GM23248 (cell line): ENCODE measurements around the gene INPP4A. TPM values are rescaled to one million over a fixed set of nuclear protein-coding genes. Genes with fewer than 3 reads are reported as not detected.

ENCODE experiments used
- DNase-seq: peaks from one replicate; pipeline ENCODE4 v3.0.0-alpha.2; 2015
- H2AFZ ChIP-seq: fragments of 200-600 bp; sonication (generic); 2 replicates; pipeline ENCODE4 v1.6.1; 2016; ENCODE audit warnings: antibody characterized with exemption
- H3F3A ChIP-seq: fragments of 200-600 bp; sonication (generic); 2 replicates; pipeline ENCODE4 v1.6.1; 2016; ENCODE audit warnings: mild to moderate bottlenecking, antibody characterized with exemption, mixed run types; ENCODE audit not compliant: insufficient read depth
- H3K27ac ChIP-seq: fragments of 200-600 bp; sonication (generic); 2 replicates; pipeline ENCODE4 v1.5.1; 2016; ENCODE audit warnings: mild to moderate bottlenecking
- H3K27me3 ChIP-seq: fragments of 200-600 bp; sonication (generic); replicated peaks from 2 replicates; pipeline ENCODE4 v1.6.1; 2016; ENCODE audit warnings: mild to moderate bottlenecking; ENCODE audit not compliant: insufficient read depth
- H3K36me3 ChIP-seq: fragments of 200-600 bp; sonication (generic); 2 replicates; pipeline ENCODE4 v1.6.1; 2016; ENCODE audit warnings: low read depth, mild to moderate bottlenecking
- H3K4me1 ChIP-seq: fragments of 200-600 bp; sonication (generic); 2 replicates; pipeline ENCODE4 v1.6.1; 2016; ENCODE audit warnings: mild to moderate bottlenecking; ENCODE audit not compliant: insufficient read depth
- H3K4me2 ChIP-seq: fragments of 200-600 bp; sonication (generic); one replicate; pipeline ENCODE4 v1.6.1; 2016; ENCODE audit warnings: mild to moderate bottlenecking; ENCODE audit not compliant: unreplicated experiment
- H3K4me3 ChIP-seq: fragments of 200-600 bp; sonication (generic); 2 replicates; pipeline ENCODE4 v1.5.1; 2016; ENCODE audit warnings: mild to moderate bottlenecking
- H3K79me2 ChIP-seq: fragments of 200-600 bp; sonication (generic); 2 replicates; pipeline ENCODE4 v1.6.1; 2016; ENCODE audit warnings: mild to moderate bottlenecking; ENCODE audit not compliant: insufficient read depth
- H3K9ac ChIP-seq: fragments of 200-600 bp; sonication (generic); 2 replicates; pipeline ENCODE4 v1.6.1; 2016; ENCODE audit warnings: mild to moderate bottlenecking
- H3K9me2 ChIP-seq: fragments of 200-600 bp; sonication (generic); 2 replicates; pipeline ENCODE4 v1.6.1; 2016; ENCODE audit warnings: mixed run types, mild to moderate bottlenecking, moderate library complexity; ENCODE audit not compliant: insufficient read depth
- H3K9me3 ChIP-seq: fragments of 200-600 bp; sonication (generic); one replicate; pipeline ENCODE4 v1.6.1; 2017; ENCODE audit warnings: low read depth
- H4K20me1 ChIP-seq: fragments of 200-600 bp; sonication (generic); 2 replicates; pipeline ENCODE4 v1.6.0; 2016; ENCODE audit not compliant: insufficient read depth
- EZH2 ChIP-seq: fragments of 200-600 bp; sonication (generic); IDR thresholded peaks from 2 replicates; pipeline ENCODE4 v1.6.1; 2018; ENCODE audit warnings: antibody characterized with exemption, mild to moderate bottlenecking; ENCODE audit not compliant: insufficient read depth, poor library complexity, severe bottlenecking
- EZH2phosphoT487 ChIP-seq: fragments of 200-600 bp; sonication (generic); IDR thresholded peaks from 2 replicates; pipeline ENCODE4 v1.6.1; 2018; ENCODE audit warnings: antibody characterized with exemption, moderate library complexity, mild to moderate bottlenecking, low read depth; ENCODE audit not compliant: insufficient read depth
- WGBS, 2 experiments: methylation state at CpG; one replicate each; pipeline ENCODE4 v1.1.6; 2015 to 2017; ENCODE audit warnings: low lambda C conversion rate in 2 of 2, low coverage in 1 of 2; ENCODE audit errors: missing lambda C conversion rate in 2 of 2; 5-methylcytosine and 5-hydroxymethylcytosine counted together
- in situ Hi-C: fragments of 300-500 bp; cut with MboI; formaldehyde crosslinking; loops from 2 replicates; pipeline ENCODE4 v1.15.0; 2020
- polyA plus RNA-seq: library from polyadenylated mRNA; unstranded; fragments of >200 nt; fragmentation: Nextera tagmentation; extraction: Ambion mirVana; gene quantifications from 2 replicates; pipeline ENCODE4 v1.2.1, GENCODE V29; 2016
- total RNA-seq: library from RNA; depleted of rRNA; stranded (reverse); fragments of >200 nt; shearing (Covaris generic); gene quantifications from 2 replicates; pipeline ENCODE4 v1.2.3, GENCODE V29; 2014; rRNA removed

Gene INPP4A
- total and polyA plus RNA-seq, 2 experiments from 2014 or later, result 9.5 to 16.0 TPM

DNA sequence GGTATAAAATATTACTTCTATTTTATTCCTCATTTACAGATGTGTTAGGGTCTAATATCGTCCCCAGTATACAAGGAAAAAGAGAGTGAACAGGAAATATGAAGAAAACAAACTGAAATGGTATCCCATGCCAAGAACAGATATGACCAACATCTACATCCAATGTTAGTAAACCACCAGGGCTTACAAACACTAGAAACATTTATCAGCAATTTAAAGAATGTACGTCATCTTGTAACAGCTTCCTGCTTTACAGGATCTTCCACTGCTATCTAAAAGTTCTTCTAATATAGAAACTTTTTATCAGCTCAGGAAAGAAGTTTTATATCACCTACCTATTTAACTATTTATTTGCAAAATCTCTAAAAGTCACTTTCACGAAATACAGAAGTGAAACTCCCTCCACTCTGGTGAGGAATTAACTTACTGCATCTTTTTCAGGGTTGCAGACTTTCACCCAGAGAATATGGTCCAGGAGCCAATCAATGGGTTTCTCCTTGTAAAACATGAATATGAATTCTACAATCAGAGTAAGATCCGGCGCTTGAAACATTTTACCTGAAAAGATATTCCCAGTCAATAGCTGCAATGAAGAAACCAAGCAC is 198.9 kb downstream of the INPP4A start:
- Histone ChIP-seq H3K36me3 (no peaks in the 10 kb centered on the region), H3K4me1 (no peaks in the 10 kb centered on the region), H4K20me1 (no peaks in the 10 kb centered on the region), H3K4me3 (no peak overlapping the region), H3K9me3 (no peaks in the 10 kb centered on the region), H3K9me2 (no peaks in the 10 kb centered on the region), H3F3A (no peaks in the 10 kb centered on the region), H3K27me3 (no peaks in the 10 kb centered on the region), H3K27ac (no peak overlapping the region), H3K79me2 (no peaks in the 10 kb centered on the region), H3K4me2 (no peak overlapping the region), H2AFZ (no peak overlapping the region), H3K9ac (no peak overlapping the region)
- WGBS, 2 experiments, result 82 to 89% methylated on average over 5 of the region's 5 CpGs
- in situ Hi-C loops, result no loop called here
- DNase-seq, result no peak
- TF ChIP-seq EZH2phosphoT487 (no peak), EZH2 (no peak)

Other genes with a start within 250 kb of the INPP4A start
- gene CNGA3, start 98.4 kb upstream of the INPP4A start, total RNA-seq, result under 0.01 and 0.51 TPM in 2 replicates
- 0.20 and 0.30 TPM in 2 replicates for gene CNGA3, start 98.4 kb upstream of the INPP4A start, polyA plus RNA-seq
- gene COA5, start 163.7 kb downstream of the INPP4A start, total RNA-seq, result 23.8 and 32.7 TPM in 2 replicates
- 38.2 and 42.0 TPM in 2 replicates for gene COA5, start 163.7 kb downstream of the INPP4A start, polyA plus RNA-seq
- gene UNC50, start 163.7 kb downstream of the INPP4A start, total RNA-seq, result 46.0 and 71.8 TPM in 2 replicates
- gene UNC50, start 163.7 kb downstream of the INPP4A start, polyA plus RNA-seq, result 80.5 and 88.6 TPM in 2 replicates